Activated naive CD4-positive, alpha-beta T cell treated with anti-CD3 and anti-CD28 coated beads, Interleukin-2, amount 10 ng/mL, durations not matched to agents 7 days and 5 days (primary cell): Measurements from ENCODE around the gene NME3.
"Not testable (repeated sequence)": the region's sequence is repeated elsewhere in the genome, so short reads cannot be mapped to it uniquely, and the experiment has no call there.

Experiments
- CTCF ChIA-PET: fragments of 350-600 bp; sonication (Branson Sonifier 250); formaldehyde crosslinking; loops from one replicate; lab custom pipeline; 2021; ENCODE audit warnings: antibody characterized with exemption; lab: Charles Lee
- DNase-seq: peaks from one replicate; pipeline ENCODE4 v3.0.0-alpha.2; 2020
- H3K27ac Mint-ChIP-seq: one replicate; pipeline ENCODE4 v1.8.0; 2021; ENCODE audit warnings: mild to moderate bottlenecking, moderate library complexity, mixed read lengths
- H3K27me3 Mint-ChIP-seq: one replicate; pipeline ENCODE4 v1.8.0; 2021; ENCODE audit warnings: mild to moderate bottlenecking, mixed read lengths
- H3K36me3 Mint-ChIP-seq: one replicate; pipeline ENCODE4 v1.8.0; 2021; ENCODE audit warnings: mixed read lengths
- H3K4me1 Mint-ChIP-seq: one replicate; pipeline ENCODE4 v1.8.0; 2021; ENCODE audit warnings: mixed read lengths
- H3K4me3 Mint-ChIP-seq: one replicate; pipeline ENCODE4 v1.8.0; 2021; ENCODE audit warnings: mild to moderate bottlenecking, moderate library complexity, mixed read lengths
- H3K9me3 Mint-ChIP-seq: one replicate; pipeline ENCODE4 v1.8.0; 2021; ENCODE audit warnings: mixed read lengths

NME3 gene

GRCh38 chr16:1809281-1809801 is 38.0 kb upstream of the NME3 start:
- H3K4me1 Mint-ChIP-seq: peaks cover 5% of the 10 kb centered on the region
- no peak overlapping the region for H3K27ac Mint-ChIP-seq
- no peak for DNase-seq
- no peaks in the 10 kb centered on the region for H3K9me3 Mint-ChIP-seq
- CTCF ChIA-PET: no interaction called here
- H3K27me3 Mint-ChIP-seq: no peaks in the 10 kb centered on the region
- H3K4me3 Mint-ChIP-seq: no peak overlapping the region
- H3K36me3 Mint-ChIP-seq: peaks cover 17% of the 10 kb centered on the region

GRCh38 chr16:1808691-1809090 is 37.3 kb upstream of the NME3 start:
- H3K27me3 Mint-ChIP-seq: no peaks in the 10 kb centered on the region
- H3K4me3 Mint-ChIP-seq: no peak overlapping the region
- H3K36me3 Mint-ChIP-seq: peaks cover 17% of the 10 kb centered on the region
- peaks cover 5% of the 10 kb centered on the region for H3K4me1 Mint-ChIP-seq
- no peak for DNase-seq
- no peaks in the 10 kb centered on the region for H3K9me3 Mint-ChIP-seq
- no peak overlapping the region for H3K27ac Mint-ChIP-seq
- CTCF ChIA-PET: interaction anchor here (0.6 kb wide), 1 partner anchor 57 kb away, joined by 3 read pairs; no protein-coding TSS in a partner anchor

- Mint-ChIP-seq H3K36me3 (peaks cover 13% of the 10 kb centered on the region), H3K27ac (no peak overlapping the region), H3K9me3 (no peaks in the 10 kb centered on the region), H3K4me3 (no peak overlapping the region), H3K27me3 (no peaks in the 10 kb centered on the region), H3K4me1 (peaks cover 2% of the 10 kb centered on the region)
- no peak for DNase-seq
- CTCF ChIA-PET: no interaction called here
Observed at GRCh38 chr16:1807626-1808025, 36.3 kb upstream of the NME3 start.

- no peak overlapping the region for H3K27ac Mint-ChIP-seq
- H3K4me3 Mint-ChIP-seq: no peak overlapping the region
- CTCF ChIA-PET: no interaction called here
- no peak for DNase-seq
- H3K9me3 Mint-ChIP-seq: peaks cover 29% of the 10 kb centered on the region
- H3K4me1 Mint-ChIP-seq: no peaks in the 10 kb centered on the region
- peaks cover 4% of the 10 kb centered on the region for H3K27me3 Mint-ChIP-seq
- H3K36me3 Mint-ChIP-seq: peaks cover 10% of the 10 kb centered on the region
Observed at GRCh38 chr16:1800701-1801100, 29.4 kb upstream of the NME3 start.

DNA sequence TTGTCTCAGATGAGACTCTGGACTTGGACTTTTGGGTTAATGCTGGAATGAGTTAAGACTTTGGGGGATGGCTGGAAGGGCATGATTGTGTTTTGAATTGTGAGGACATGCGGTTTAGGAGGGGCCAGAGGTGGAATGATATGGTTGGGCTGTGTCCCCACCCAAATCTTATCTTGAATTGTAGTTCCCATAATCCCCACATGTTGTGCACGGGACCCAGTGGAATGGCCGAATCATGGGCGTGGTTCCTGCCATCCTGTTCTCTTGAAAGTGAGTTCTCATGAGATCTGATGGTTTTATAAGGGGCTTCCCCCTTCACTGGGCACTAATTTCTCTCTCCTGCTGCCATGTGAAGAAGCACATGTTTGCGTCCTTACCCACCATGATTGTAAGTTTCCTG is 27.9 kb upstream of the NME3 start:
- H3K4me1 Mint-ChIP-seq, H3K27me3 Mint-ChIP-seq, H3K36me3 Mint-ChIP-seq, H3K27ac Mint-ChIP-seq, DNase-seq, CTCF ChIA-PET, H3K4me3 Mint-ChIP-seq: not testable (repeated sequence)
- peaks cover 29% of the 10 kb centered on the region for H3K9me3 Mint-ChIP-seq

DNA sequence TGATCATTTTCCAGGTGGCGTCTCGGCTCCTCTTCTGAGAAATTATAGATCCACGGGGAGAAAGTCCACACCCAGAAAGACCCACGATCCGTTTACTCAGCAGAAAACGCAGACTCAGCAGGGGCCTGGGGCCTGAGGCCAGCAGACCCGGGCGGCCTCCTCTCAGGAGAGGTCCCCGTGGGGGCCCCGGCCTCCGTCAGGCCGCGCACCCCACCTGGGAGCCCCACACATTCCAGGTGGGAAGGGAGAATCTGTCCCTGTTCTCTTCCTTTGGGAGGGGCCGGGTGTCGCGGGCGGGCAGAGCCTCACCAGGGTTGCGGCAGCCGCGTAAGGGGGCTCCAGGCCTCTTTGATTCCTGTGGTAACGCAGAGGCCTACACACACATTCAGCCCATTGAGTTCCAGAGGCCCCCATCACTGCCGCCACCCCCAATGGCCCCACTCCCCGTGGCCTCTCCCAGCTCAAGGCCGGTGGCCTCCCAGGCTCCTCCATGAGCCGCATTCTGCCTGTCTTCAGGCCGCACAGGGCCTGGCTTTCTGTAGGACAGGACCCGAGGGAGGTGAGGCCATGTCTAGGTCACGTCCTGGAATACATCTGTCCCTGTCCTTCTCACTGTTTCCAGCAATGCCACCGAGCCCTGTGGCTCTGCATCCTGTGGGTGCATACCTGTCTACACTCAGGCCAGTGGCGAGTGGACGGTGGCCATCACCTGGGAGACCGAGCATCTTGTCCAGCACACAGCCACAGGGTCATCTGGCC is 23.7 kb upstream of the NME3 start:
- peaks cover 7% of the 10 kb centered on the region for H3K36me3 Mint-ChIP-seq
- no peak overlapping the region for H3K27ac Mint-ChIP-seq
- DNase-seq: no peak
- H3K4me3 Mint-ChIP-seq: no peak overlapping the region
- peaks cover 4% of the 10 kb centered on the region for H3K27me3 Mint-ChIP-seq
- no peaks in the 10 kb centered on the region for H3K4me1 Mint-ChIP-seq
- H3K9me3 Mint-ChIP-seq: peaks cover 23% of the 10 kb centered on the region
- CTCF ChIA-PET: no interaction called here

DNA sequence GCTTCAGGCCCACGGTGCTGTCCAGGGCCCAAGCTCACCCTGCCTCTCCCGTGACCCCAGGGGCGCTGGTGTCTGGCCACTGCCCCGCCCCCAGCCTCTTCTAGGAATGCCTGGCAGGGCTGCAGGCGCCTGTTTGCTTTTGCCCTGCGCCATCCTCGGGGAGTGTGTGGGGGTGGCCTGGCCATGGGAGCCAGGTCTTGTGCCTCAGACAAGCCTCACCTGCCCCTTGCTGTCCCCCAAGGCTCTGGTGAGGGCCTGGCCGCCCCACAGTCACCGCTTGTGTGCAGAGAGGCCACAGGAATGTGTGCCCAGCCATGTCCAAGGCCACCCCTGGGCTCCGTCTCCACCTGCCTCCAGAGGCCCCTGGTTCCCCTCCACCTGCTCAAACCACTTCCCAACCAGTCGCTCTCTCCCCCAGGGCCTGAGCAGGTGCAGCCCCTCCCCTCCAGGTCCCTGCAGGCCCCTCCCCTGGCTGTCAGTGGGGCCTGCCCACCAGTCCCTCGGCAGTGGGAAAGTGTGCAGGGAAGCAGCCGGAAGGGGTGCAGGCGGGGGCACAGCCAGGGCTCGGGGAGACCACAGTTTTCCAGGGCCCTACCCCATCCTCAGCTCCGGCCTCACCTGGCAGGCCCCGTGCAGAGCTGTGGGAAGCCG is 23.0 kb upstream of the NME3 start:
- Mint-ChIP-seq H3K27me3 (peaks cover 4% of the 10 kb centered on the region), H3K9me3 (peaks cover 17% of the 10 kb centered on the region), H3K27ac (no peak overlapping the region), H3K36me3 (peaks cover 5% of the 10 kb centered on the region), H3K4me1 (no peaks in the 10 kb centered on the region), H3K4me3 (no peak overlapping the region)
- CTCF ChIA-PET: no interaction called here
- no peak for DNase-seq

- Mint-ChIP-seq H3K27me3 (no peaks in the 10 kb centered on the region), H3K4me1 (no peaks in the 10 kb centered on the region), H3K36me3 (peaks cover 7% of the 10 kb centered on the region), H3K27ac (no peak within 1 kb of the TSS), H3K4me3 (no peak within 1 kb of the TSS), H3K9me3 (peaks cover 11% of the 10 kb centered on the region)
- CTCF ChIA-PET: no interaction called here
- no peak for DNase-seq
Observed at GRCh38 chr16:1793578-1794220, 22.4 kb upstream of the NME3 start, which contains the start of gene IGFALS. TSS of gene IGFALS (minus strand) at chr16:1793705. CDS start at chr16:1793652, 53 bp downstream.

DNA sequence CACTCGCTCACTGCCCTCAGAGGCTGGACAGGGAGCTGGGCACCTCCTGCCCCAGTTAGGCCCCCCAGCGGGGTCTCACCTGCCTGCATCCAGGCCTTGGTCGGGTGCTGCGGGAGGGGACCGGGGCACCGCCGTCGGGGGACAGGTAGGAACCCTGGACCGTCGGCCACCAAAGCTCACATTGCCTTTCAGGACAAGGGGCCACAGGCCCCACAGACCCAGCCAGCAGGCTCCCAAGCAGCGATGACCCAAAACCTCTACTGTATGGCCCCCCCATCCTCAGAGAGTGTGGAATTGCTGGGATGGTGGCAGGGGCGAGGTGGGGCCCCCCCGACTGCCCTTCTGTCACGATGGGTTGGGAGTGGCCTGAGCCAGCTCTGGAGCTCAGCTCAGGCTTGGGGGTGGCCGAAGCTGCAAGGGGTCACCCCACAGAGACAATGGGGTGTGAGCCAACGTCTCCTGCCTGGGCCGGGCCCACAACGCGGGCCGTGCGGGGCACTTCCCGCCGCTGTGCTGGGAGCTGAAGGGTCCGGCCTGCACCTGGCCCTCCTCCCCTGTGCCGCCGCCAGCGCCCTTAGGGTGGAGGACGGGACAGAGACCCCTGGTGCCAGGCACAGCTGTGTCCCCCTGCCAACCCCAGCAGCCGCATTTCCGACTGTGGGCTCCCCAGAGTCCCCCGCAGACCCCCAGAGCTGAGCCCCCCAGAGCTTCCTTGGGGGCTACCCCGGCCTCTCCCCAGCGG is 21.7 kb upstream of the NME3 start:
- CTCF ChIA-PET: no interaction called here
- Mint-ChIP-seq H3K36me3 (peaks cover 7% of the 10 kb centered on the region), H3K27me3 (no peaks in the 10 kb centered on the region), H3K27ac (no peak overlapping the region), H3K4me3 (no peak overlapping the region), H3K4me1 (no peaks in the 10 kb centered on the region), H3K9me3 (peaks cover 7% of the 10 kb centered on the region)
- no peak for DNase-seq

GRCh38 chr16:1791943-1792812 is 20.8 kb upstream of the NME3 start:
- Mint-ChIP-seq H3K4me3 (no peak overlapping the region), H3K4me1 (no peaks in the 10 kb centered on the region), H3K27ac (no peak overlapping the region), H3K9me3 (peaks cover 2% of the 10 kb centered on the region), H3K27me3 (no peaks in the 10 kb centered on the region), H3K36me3 (peaks cover 5% of the 10 kb centered on the region)
- CTCF ChIA-PET: interaction anchor here (1.1 kb wide), 1 partner anchor 9 kb away, joined by 3 read pairs; the partner anchor contains the start of genes NUBP2 and SPSB3
- no peak for DNase-seq

DNA sequence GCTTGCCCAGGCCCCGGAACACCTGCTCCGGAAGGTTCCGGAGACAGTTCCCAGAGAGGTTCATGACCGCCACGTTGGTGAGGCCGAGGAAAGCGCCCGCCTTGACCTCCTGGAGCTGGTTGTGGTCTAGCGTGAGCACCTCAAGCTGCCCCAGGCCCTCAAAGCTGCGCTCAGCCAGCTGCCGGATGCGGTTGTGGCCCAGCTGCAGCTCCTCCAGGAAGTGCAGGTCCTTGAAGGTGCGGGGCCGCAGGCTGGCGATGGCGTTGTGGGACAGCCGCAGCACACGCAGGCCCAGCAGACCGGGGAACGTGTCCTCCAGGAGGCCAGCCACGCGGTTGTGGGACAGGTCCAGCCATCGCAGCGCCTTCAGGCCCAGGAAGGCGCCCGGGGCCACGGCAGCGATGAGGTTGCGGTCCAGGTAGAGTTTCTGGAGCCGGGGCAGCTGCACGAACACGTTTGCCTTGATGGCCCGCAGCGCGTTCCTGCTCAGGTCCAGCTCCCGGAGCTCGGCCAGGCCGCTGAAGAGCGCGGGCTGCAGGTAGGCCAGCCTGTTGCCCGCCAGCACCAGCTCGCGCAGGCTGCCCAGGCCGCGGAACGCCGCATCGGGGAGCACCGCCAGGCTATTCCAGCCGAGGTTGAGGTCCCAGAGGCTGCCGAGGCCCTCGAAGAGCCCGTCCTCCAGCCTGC is 20.1 kb upstream of the NME3 start:
- peaks cover 5% of the 10 kb centered on the region for H3K36me3 Mint-ChIP-seq
- no peaks in the 10 kb centered on the region for H3K27me3 Mint-ChIP-seq
- H3K9me3 Mint-ChIP-seq: no peaks in the 10 kb centered on the region
- DNase-seq: no peak
- H3K4me3 Mint-ChIP-seq: no peak overlapping the region
- CTCF ChIA-PET: interaction anchor here (1.1 kb wide), 1 partner anchor 9 kb away, joined by 3 read pairs; the partner anchor contains the start of genes NUBP2 and SPSB3
- H3K27ac Mint-ChIP-seq: no peak overlapping the region
- H3K4me1 Mint-ChIP-seq: no peaks in the 10 kb centered on the region

GRCh38 chr16:1790611-1791255 is 19.4 kb upstream of the NME3 start:
- Mint-ChIP-seq H3K4me1 (no peaks in the 10 kb centered on the region), H3K4me3 (no peak overlapping the region), H3K9me3 (no peaks in the 10 kb centered on the region), H3K27me3 (no peaks in the 10 kb centered on the region), H3K36me3 (peaks cover 5% of the 10 kb centered on the region), H3K27ac (no peak overlapping the region)
- CTCF ChIA-PET: no interaction called here
- DNase-seq: no peak
